Uterus (tissue), 4 donors: ENCODE data around the gene TDRD10. TPM values are rescaled to one million over a fixed set of nuclear protein-coding genes. Genes with fewer than 3 reads are reported as not detected.

Experiments used
- DNase-seq, 2 donors: peaks; one replicate each; pipeline ENCODE4 v3.0.0-alpha.2; 2019 to 2020
- H3K27ac ChIP-seq, 2 donors: fragments of 200-600 bp; sonication (generic); 1 replicate in 1 of 2; 2 replicates in 1 of 2; pipeline ENCODE4 v1.5.1; 2016 to 2018
- H3K27me3 ChIP-seq, 2 donors: fragments of 200-600 bp; sonication (generic); one replicate each; pipeline ENCODE4 v1.5.1; 2018 to 2019; ENCODE audit warnings: control low read depth in 1 of 2
- H3K36me3 ChIP-seq, 2 donors: fragments of 200-600 bp; sonication (generic); one replicate each; pipeline ENCODE4 v1.5.1; 2019; ENCODE audit warnings: control low read depth in 1 of 2
- H3K4me1 ChIP-seq, 2 donors: fragments of 200-600 bp; sonication (generic); one replicate each; pipeline ENCODE4 v1.5.1; 2018 to 2019; ENCODE audit warnings: control low read depth in 1 of 2
- H3K4me3 ChIP-seq, 2 donors: fragments of 200-600 bp; sonication (generic); 1 replicate in 1 of 2; 2 replicates in 1 of 2; pipeline ENCODE4 v1.5.1; 2018 to 2019; ENCODE audit warnings: mild to moderate bottlenecking in 1 of 2
- H3K9me3 ChIP-seq, 2 donors: fragments of 200-600 bp; sonication (generic); one replicate each; pipeline ENCODE4 v1.5.1; 2019; ENCODE audit warnings: control low read depth in 1 of 2
- POLR2A ChIP-seq, 2 donors: fragments of 450-650 bp; IDR thresholded peaks; one replicate each; pipeline ENCODE4 v1.6.1; 2016; ENCODE audit warnings: antibody characterized with exemption in 2 of 2, mild to moderate bottlenecking in 1 of 2, moderate library complexity in 1 of 2
- intact Hi-C: fragments of 100-400 bp; cut with DNase I; formaldehyde crosslinking; loops from one replicate; pipeline ENCODE4 v1.15.1; 2023; ENCODE audit warnings: low total_unique reads
- total RNA-seq, 4 donors: library from RNA; depleted of rRNA in 3 of 4; stranded (reverse); fragments of >200 nt in 3 of 4; gene quantifications; one replicate each; pipeline versions ENCODE4 v1.1.0 to v1.2.4, GENCODE V29; 2014 to 2023
- TF ChIP-seq, protein P1 (sequence below), 4 experiments: fragments of 200-600 bp in 2 of 4; fragments of 450-650 bp in 2 of 4; sonication (generic) in 2 of 4; IDR thresholded peaks; one replicate each; pipeline ENCODE4 v1.5.1; 2016 to 2019; ENCODE audit warnings: antibody characterized with exemption in 4 of 4, mild to moderate bottlenecking in 2 of 4, moderate library complexity in 1 of 4
- donor health status: DM: yes; HTN: yes; CAD: no.

The TDRD10 gene
- total RNA-seq, 4 donors from 2014 or later: 1.3 to 19.7 (median 6.9) TPM

DNA sequence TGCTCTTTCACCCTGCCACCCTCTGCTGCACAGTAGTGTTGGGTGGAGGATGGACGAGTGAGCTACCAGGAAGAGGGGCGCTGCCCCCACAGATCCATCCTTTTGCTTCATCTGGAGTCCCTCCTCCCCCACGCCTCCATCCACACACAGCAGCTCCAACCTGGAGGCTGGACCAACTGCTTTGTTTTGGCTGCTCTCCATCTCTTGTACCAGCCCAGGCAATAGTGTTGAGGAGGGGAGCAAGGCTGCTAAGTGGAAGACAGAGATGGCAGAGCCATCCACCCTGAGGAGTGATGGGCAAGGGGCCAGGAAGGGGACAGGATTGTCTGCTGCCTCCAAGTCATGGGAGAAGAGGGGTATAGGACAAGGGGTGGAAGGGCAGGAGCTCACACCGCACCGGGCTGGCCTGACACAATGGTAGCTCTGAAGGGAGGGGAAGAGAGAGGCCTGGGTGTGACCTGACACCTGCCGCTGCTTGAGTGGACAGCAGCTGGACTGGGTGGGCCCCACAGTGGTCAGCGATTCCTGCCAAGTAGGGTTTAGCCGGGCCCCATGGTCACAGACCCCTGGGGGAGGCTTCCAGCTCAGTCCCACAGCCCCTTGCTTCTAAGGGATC, 74.0 kb downstream of the TDRD10 start:
- H3K27me3 ChIP-seq: no peaks in the 10 kb centered on the region
- H3K4me1 ChIP-seq: no peaks in the 10 kb centered on the region
- TF ChIP-seq, protein P1, sequence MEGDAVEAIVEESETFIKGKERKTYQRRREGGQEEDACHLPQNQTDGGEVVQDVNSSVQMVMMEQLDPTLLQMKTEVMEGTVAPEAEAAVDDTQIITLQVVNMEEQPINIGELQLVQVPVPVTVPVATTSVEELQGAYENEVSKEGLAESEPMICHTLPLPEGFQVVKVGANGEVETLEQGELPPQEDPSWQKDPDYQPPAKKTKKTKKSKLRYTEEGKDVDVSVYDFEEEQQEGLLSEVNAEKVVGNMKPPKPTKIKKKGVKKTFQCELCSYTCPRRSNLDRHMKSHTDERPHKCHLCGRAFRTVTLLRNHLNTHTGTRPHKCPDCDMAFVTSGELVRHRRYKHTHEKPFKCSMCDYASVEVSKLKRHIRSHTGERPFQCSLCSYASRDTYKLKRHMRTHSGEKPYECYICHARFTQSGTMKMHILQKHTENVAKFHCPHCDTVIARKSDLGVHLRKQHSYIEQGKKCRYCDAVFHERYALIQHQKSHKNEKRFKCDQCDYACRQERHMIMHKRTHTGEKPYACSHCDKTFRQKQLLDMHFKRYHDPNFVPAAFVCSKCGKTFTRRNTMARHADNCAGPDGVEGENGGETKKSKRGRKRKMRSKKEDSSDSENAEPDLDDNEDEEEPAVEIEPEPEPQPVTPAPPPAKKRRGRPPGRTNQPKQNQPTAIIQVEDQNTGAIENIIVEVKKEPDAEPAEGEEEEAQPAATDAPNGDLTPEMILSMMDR (IDR thresholded peaks at IDR 0.05): no peak
- TF ChIP-seq POLR2A (IDR thresholded peaks at IDR 0.05): no peak
- H3K36me3 ChIP-seq: no peaks in the 10 kb centered on the region
- no peaks in the 10 kb centered on the region for H3K9me3 ChIP-seq
- intact Hi-C loops: loop anchor here (10.0 kb wide), 1 partner anchor 309 kb away; no protein-coding TSS in a partner anchor
- no peak overlapping the region for H3K4me3 ChIP-seq
- DNase-seq: no peak
- H3K27ac ChIP-seq: no peak overlapping the region

DNA sequence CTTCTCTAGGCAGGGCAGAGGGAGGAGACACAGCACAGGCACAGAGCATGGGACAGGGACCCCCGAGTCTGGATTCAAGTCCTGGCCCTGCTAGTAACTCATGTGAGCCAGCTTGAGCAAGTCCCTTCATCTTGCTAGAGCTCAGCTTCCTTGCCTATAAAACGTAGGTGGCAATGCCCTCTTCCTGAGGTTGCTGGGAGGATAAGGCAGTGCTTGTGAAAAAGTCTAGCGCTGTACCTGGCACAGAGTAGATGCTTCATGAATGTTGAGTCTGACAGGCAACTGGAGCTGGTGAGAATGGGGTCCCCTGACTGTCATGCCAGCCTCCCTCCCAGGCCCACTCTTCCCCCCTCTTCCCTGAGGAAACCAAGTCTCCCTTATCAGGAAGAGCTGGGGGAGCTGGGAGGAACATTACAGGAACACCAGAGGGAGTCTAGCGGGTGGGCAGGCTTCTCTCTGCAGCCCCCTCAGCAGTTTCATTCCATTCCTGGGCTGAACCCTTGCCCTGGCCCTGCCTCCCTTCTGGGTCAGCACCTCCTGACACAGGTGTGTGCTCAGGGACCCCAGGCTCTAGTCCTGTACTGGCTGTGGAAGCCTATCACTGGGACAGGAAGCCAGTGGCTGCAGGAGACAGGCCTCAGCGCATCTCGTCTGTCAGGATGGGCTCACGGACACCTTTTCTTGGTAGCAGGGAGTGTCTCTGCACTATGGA, 75.5 kb downstream of the TDRD10 start:
- no peaks in the 10 kb centered on the region for H3K36me3 ChIP-seq
- peak overlapping the region; percentile 12 to 14 for H3K27ac ChIP-seq
- TF ChIP-seq, protein P1 (IDR thresholded peaks at IDR 0.05): no peak
- no peak for TF ChIP-seq POLR2A (IDR thresholded peaks at IDR 0.05)
- intact Hi-C loops: loop anchor here (10.0 kb wide), 1 partner anchor 307 kb away; no protein-coding TSS in a partner anchor
- no peaks in the 10 kb centered on the region for H3K4me1 ChIP-seq
- no peak overlapping the region for H3K4me3 ChIP-seq
- H3K27me3 ChIP-seq: no peaks in the 10 kb centered on the region
- DNase-seq: no peak
- no peaks in the 10 kb centered on the region for H3K9me3 ChIP-seq

GRCh38 chr1:154578058-154578418, 76.0 kb downstream of the TDRD10 start:
- H3K4me1 ChIP-seq: no peaks in the 10 kb centered on the region
- no peak overlapping the region for H3K4me3 ChIP-seq
- intact Hi-C loops: loop anchor here (10.0 kb wide), 1 partner anchor 307 kb away; no protein-coding TSS in a partner anchor
- TF ChIP-seq, protein P1 (IDR thresholded peaks at IDR 0.05): no peak
- no peak for TF ChIP-seq POLR2A (IDR thresholded peaks at IDR 0.05)
- peak overlapping the region; percentile 12 to 14 for H3K27ac ChIP-seq
- H3K9me3 ChIP-seq: no peaks in the 10 kb centered on the region
- DNase-seq: no peak
- H3K36me3 ChIP-seq: no peaks in the 10 kb centered on the region
- H3K27me3 ChIP-seq: no peaks in the 10 kb centered on the region

DNA sequence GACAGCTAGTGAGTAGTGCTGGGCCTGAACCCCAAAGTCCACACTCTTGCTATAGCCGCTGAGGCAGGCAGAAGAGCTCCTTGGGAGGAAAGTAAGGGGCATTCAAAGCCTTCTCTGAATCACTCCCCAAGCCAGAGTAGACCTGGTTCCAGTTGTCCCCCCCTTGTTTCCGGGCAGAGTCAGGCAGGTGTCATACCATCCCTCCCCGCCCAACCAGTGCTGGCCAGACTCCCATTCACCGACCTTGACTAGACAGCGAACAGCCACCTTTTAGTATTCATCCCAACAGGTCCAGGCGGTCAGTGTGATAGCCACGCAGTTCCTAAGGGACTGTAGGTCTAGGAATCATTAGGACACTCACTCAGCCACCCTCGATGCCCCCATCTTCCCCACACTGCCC, 77.4 kb downstream of the TDRD10 start:
- Histone ChIP-seq H3K4me1 (no peaks in the 10 kb centered on the region), H3K27me3 (no peaks in the 10 kb centered on the region), H3K9me3 (no peaks in the 10 kb centered on the region), H3K36me3 (no peaks in the 10 kb centered on the region), H3K27ac (no peak overlapping the region), H3K4me3 (no peak overlapping the region)
- DNase-seq: no peak
- intact Hi-C loops: loop anchor here (10.0 kb wide), 1 partner anchor 305 kb away; no protein-coding TSS in a partner anchor
- TF ChIP-seq, protein P1 (IDR thresholded peaks at IDR 0.05): no peak
- TF ChIP-seq POLR2A (IDR thresholded peaks at IDR 0.05): no peak

DNA sequence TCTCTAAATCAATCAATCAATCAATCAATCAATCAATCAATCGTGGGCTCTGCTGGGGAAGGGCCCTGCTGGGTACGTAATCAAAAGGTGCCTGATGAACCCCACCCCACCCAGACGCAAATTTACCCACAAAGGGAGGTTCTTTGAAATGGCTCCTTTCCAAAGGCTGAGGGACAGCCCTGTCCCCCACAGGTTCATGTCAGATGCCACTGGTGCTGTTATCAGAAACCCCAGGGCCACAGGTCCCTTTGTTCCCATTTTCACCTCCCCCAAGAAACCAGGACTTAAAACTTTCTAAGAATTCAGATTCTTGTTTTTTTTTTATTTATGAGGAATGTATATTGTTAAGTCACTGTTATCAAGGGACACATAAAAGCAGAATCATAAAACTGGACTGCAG, 79.7 kb downstream of the TDRD10 start:
- no peaks in the 10 kb centered on the region for H3K9me3 ChIP-seq
- H3K27ac ChIP-seq: no peak overlapping the region
- H3K4me1 ChIP-seq: no peaks in the 10 kb centered on the region
- H3K4me3 ChIP-seq: no peak overlapping the region
- intact Hi-C loops: no loop called here
- no peak for DNase-seq
- TF ChIP-seq, protein P1 (IDR thresholded peaks at IDR 0.05): no peak
- no peak for TF ChIP-seq POLR2A (IDR thresholded peaks at IDR 0.05)
- no peaks in the 10 kb centered on the region for H3K27me3 ChIP-seq
- H3K36me3 ChIP-seq: no peaks in the 10 kb centered on the region
